ENCODE measurements around the gene EIF5AL1. TPM values are rescaled to one million over a fixed set of nuclear protein-coding genes. Genes with fewer than 3 reads are reported as not detected.
A peak's percentile ranks its signal among the peaks of the same experiment; 100 is the strongest.

The EIF5AL1 gene
- total and polyA plus RNA-seq, 2 donors (not counting 1 experiment from before 2014, with no cell fraction given), result 0.33 to 2.0 TPM

DNA sequence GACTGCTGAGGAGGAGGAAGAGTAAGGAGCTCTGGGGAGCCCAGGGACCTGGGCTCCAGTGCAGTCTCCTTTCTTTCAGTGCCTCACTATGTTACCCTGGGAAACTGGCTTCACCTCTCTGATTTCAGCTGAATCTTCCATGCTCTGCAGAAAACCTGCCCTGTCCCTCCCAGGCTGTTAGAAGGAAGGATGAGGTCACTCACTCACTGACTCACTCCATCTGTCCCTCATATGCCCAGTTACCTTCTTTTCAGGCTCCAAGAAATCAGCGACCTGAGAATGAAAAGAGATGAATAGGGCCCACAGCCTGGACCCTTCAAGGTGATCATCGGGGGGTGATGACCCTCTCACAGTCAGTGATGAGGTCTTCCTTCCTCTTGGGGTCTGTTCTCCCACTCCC, 47.4 kb downstream of the EIF5AL1 start:
- peak in 1 of 2 donors; percentile 22 for DNase-seq (ENCODE audit: low read depth in 2 of 2)

DNA sequence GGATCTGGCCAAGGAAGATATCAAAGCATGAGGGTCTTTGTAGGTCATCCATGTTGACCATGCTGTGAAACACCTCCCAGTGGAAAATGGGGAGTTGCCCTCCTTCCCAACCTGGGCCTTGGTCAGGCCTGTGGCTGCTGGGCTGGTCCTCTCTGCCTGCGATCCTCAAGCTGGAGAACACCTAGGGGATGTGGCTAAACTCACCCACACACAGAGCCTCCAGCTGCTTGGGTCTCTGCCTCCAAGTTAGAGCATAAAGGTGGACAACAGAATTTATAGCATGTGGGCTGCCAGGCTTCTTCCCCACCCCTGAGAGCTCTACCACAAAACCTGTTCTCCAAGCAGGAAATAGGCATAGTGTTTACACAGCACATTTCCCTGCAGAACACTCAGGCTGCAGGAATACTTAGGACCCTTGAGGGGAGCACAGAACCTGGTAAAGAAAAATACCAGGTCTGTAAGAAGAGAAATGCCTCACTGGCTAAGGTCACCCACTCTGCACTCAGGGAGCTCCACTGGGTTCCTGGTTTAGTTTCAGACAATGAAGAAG, 47.9 kb downstream of the EIF5AL1 start, which contains the start of gene SFTPA2:
Gene SFTPA2, minus strand, starts transcription at position 248 of the 550 bp plus-strand sequence. CDS start 924 bp downstream, outside the sequence.
- H3K27me3 ChIP-seq (ENCODE audit: control insufficient read depth, insufficient read depth, low read length), result no peaks in the 10 kb centered on the region
- H3K4me2 ChIP-seq (ENCODE audit: extremely low read depth, insufficient read depth, low read length), result no peak within 1 kb of the TSS
- no peaks in the 10 kb centered on the region for H3K36me3 ChIP-seq (ENCODE audit: control insufficient read depth, insufficient read depth, low read length)
- H3K4me1 ChIP-seq (ENCODE audit: control insufficient read depth, extremely low read depth, insufficient read depth, low read length), result no peaks in the 10 kb centered on the region
- DNase-seq (ENCODE audit: low read depth in 2 of 2), result no peak
- no peaks in the 10 kb centered on the region for H3K9me3 ChIP-seq (ENCODE audit: control insufficient read depth, insufficient read depth, low read depth, low read length)
- no peaks in the 10 kb centered on the region for H3K79me2 ChIP-seq (ENCODE audit: control insufficient read depth, insufficient read depth, low read length)
- no peak for TF ChIP-seq EZH2 (IDR thresholded peaks at IDR 0.05; ENCODE audit: low read length, missing control alignments)
- TF ChIP-seq, protein P1, sequence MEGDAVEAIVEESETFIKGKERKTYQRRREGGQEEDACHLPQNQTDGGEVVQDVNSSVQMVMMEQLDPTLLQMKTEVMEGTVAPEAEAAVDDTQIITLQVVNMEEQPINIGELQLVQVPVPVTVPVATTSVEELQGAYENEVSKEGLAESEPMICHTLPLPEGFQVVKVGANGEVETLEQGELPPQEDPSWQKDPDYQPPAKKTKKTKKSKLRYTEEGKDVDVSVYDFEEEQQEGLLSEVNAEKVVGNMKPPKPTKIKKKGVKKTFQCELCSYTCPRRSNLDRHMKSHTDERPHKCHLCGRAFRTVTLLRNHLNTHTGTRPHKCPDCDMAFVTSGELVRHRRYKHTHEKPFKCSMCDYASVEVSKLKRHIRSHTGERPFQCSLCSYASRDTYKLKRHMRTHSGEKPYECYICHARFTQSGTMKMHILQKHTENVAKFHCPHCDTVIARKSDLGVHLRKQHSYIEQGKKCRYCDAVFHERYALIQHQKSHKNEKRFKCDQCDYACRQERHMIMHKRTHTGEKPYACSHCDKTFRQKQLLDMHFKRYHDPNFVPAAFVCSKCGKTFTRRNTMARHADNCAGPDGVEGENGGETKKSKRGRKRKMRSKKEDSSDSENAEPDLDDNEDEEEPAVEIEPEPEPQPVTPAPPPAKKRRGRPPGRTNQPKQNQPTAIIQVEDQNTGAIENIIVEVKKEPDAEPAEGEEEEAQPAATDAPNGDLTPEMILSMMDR (conservative IDR thresholded peaks at IDR 0.05 in 1 of 2, IDR thresholded peaks at IDR 0.05 in 1 of 2; ENCODE audit: low read depth in 1 of 2, low read length in 2 of 2), result no peak
- H4K20me1 ChIP-seq (ENCODE audit: control insufficient read depth, extremely low read depth, insufficient read depth, low read length), result no peaks in the 10 kb centered on the region
- no peak within 1 kb of the TSS for H2AFZ ChIP-seq (ENCODE audit: low read length)
- no peak within 1 kb of the TSS for H3K4me3 ChIP-seq (replicated peaks in 1 of 4; ENCODE audit: control extremely low read depth in 1 of 4, insufficient read depth in 1 of 4, low read depth in 3 of 4, low read length in 4 of 4)
- H3K9ac ChIP-seq (ENCODE audit: insufficient read depth, low read length), result no peak within 1 kb of the TSS
- H3K27ac ChIP-seq (ENCODE audit: insufficient read depth, low read length), result no peak within 1 kb of the TSS

More for the DNA sequence above, 47.4 kb downstream of the EIF5AL1 start:
- Histone ChIP-seq H2AFZ (ENCODE audit: low read length) (no peak overlapping the region), H3K9ac (ENCODE audit: insufficient read depth, low read length) (no peak overlapping the region), H3K27ac (ENCODE audit: insufficient read depth, low read length) (no peak overlapping the region), H3K9me3 (ENCODE audit: control insufficient read depth, insufficient read depth, low read depth, low read length) (no peaks in the 10 kb centered on the region), H4K20me1 (ENCODE audit: control insufficient read depth, extremely low read depth, insufficient read depth, low read length) (no peaks in the 10 kb centered on the region), H3K27me3 (ENCODE audit: control insufficient read depth, insufficient read depth, low read length) (no peaks in the 10 kb centered on the region), H3K36me3 (ENCODE audit: control insufficient read depth, insufficient read depth, low read length) (no peaks in the 10 kb centered on the region), H3K4me1 (ENCODE audit: control insufficient read depth, extremely low read depth, insufficient read depth, low read length) (no peaks in the 10 kb centered on the region), H3K4me3 (replicated peaks in 1 of 4; ENCODE audit: control extremely low read depth in 1 of 4, insufficient read depth in 1 of 4, low read depth in 3 of 4, low read length in 4 of 4) (no peak overlapping the region), H3K4me2 (ENCODE audit: extremely low read depth, insufficient read depth, low read length) (no peak overlapping the region), H3K79me2 (ENCODE audit: control insufficient read depth, insufficient read depth, low read length) (no peaks in the 10 kb centered on the region)
- TF ChIP-seq EZH2 (IDR thresholded peaks at IDR 0.05; ENCODE audit: low read length, missing control alignments), result no peak
- TF ChIP-seq, protein P1 (conservative IDR thresholded peaks at IDR 0.05 in 1 of 2, IDR thresholded peaks at IDR 0.05 in 1 of 2; ENCODE audit: low read depth in 1 of 2, low read length in 2 of 2), result no peak

DNA sequence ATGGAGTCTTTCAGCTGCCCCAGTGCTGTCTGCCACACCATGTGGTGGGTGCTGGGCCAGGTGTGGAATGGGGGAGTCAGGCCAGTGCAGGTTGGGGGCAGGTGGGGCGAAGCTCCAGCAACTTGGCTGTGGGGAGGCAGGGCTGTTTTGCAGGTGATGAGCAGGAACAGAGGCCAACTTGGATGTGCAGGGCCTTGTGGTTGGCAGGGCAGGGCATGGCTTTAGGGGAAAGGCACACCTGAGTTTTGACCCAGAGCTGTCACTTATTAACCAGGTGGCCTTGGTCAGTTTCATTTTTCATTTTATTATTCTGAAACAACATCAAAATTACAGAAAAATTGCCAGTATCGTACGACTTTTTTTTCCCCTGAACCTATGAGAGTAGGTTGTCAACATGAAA, 48.9 kb downstream of the EIF5AL1 start:
- Histone ChIP-seq H3K4me3 (replicated peaks in 1 of 4; ENCODE audit: control extremely low read depth in 1 of 4, insufficient read depth in 1 of 4, low read depth in 3 of 4, low read length in 4 of 4) (no peak overlapping the region), H3K79me2 (ENCODE audit: control insufficient read depth, insufficient read depth, low read length) (no peaks in the 10 kb centered on the region), H2AFZ (ENCODE audit: low read length) (no peak overlapping the region), H3K4me1 (ENCODE audit: control insufficient read depth, extremely low read depth, insufficient read depth, low read length) (no peaks in the 10 kb centered on the region), H3K9me3 (ENCODE audit: control insufficient read depth, insufficient read depth, low read depth, low read length) (no peaks in the 10 kb centered on the region), H3K27ac (ENCODE audit: insufficient read depth, low read length) (no peak overlapping the region), H3K4me2 (ENCODE audit: extremely low read depth, insufficient read depth, low read length) (no peak overlapping the region), H4K20me1 (ENCODE audit: control insufficient read depth, extremely low read depth, insufficient read depth, low read length) (no peaks in the 10 kb centered on the region), H3K36me3 (ENCODE audit: control insufficient read depth, insufficient read depth, low read length) (no peaks in the 10 kb centered on the region), H3K9ac (ENCODE audit: insufficient read depth, low read length) (no peak overlapping the region), H3K27me3 (ENCODE audit: control insufficient read depth, insufficient read depth, low read length) (peaks cover 2% of the 10 kb centered on the region)
- DNase-seq (ENCODE audit: low read depth in 2 of 2), result no peak
- TF ChIP-seq, protein P1 (conservative IDR thresholded peaks at IDR 0.05 in 1 of 2, IDR thresholded peaks at IDR 0.05 in 1 of 2; ENCODE audit: low read depth in 1 of 2, low read length in 2 of 2), result no peak
- no peak for TF ChIP-seq EZH2 (IDR thresholded peaks at IDR 0.05; ENCODE audit: low read length, missing control alignments)
